ENCODE data around the gene CCDC142.

Gene CCDC142

GRCh38 chr2:74513605-74514367 lies 31.0 kb upstream of the CCDC142 start:
- DNase-seq, result no peak

GRCh38 chr2:74512744-74513604 lies 30.2 kb upstream of the CCDC142 start:
- no peak for DNase-seq

GRCh38 chr2:74511104-74511989 lies 28.5 kb upstream of the CCDC142 start:
- no peak for DNase-seq

GRCh38 chr2:74510272-74510671 lies 27.5 kb upstream of the CCDC142 start:
- DNase-seq, result no peak

- no peak for DNase-seq
Measured at GRCh38 chr2:74507926-74508520, 25.2 kb upstream of the CCDC142 start.

- DNase-seq, result peak; percentile 97
Measured at GRCh38 chr2:74507145-74507925, 24.5 kb upstream of the CCDC142 start, which contains the start of gene PCGF1. Gene PCGF1 (minus strand): TSS chr2:74507695. CDS start chr2:74507668, 27 bp downstream.

GRCh38 chr2:74505448-74506246 lies 22.8 kb upstream of the CCDC142 start:
- no peak for DNase-seq

- DNase-seq, result no peak
Measured at GRCh38 chr2:74504591-74504990, 21.8 kb upstream of the CCDC142 start.

GRCh38 chr2:74503506-74504475 lies 21.0 kb upstream of the CCDC142 start:
- no peak for DNase-seq

GRCh38 chr2:74502720-74503505 lies 20.1 kb upstream of the CCDC142 start:
- DNase-seq, result no peak

- no peak for DNase-seq
Measured at GRCh38 chr2:74502147-74502719, 19.4 kb upstream of the CCDC142 start.

- no peak for DNase-seq
Measured at GRCh38 chr2:74501335-74502071, 18.7 kb upstream of the CCDC142 start.

GRCh38 chr2:74500578-74500946 lies 17.8 kb upstream of the CCDC142 start:
- no peak for DNase-seq

- DNase-seq, result no peak
Measured at GRCh38 chr2:74499940-74500577, 17.3 kb upstream of the CCDC142 start.

GRCh38 chr2:74499267-74499939 lies 16.6 kb upstream of the CCDC142 start, which contains the start of gene LBX2:
Gene LBX2 (minus strand): TSS chr2:74499603. CDS start chr2:74499537, 66 bp downstream.
- no peak for DNase-seq

- no peak for DNase-seq
Measured at GRCh38 chr2:74498500-74499266, 15.9 kb upstream of the CCDC142 start.

Data from NCI-H1092 (cell line).